PFSK-1 (cell line): ENCODE results near the gene TBC1D22A.

Experiments used
- FOXP2 ChIP-seq: optimal IDR thresholded peaks from 2 replicates; pipeline ENCODE3; 2011; ENCODE audit warnings: borderline replicate concordance, control low read depth, inconsistent platforms; ENCODE audit not compliant: insufficient read depth; ENCODE audit errors: extremely low read length, extremely low read depth
- POLR2AphosphoS5 ChIP-seq: IDR thresholded peaks from 2 replicates; pipeline ENCODE4 v1.6.1; 2012; ENCODE audit warnings: low read depth, mild to moderate bottlenecking, control low read depth, low read length, moderate library complexity
- REST ChIP-seq, 2 experiments: IDR thresholded peaks; 2 replicates each; pipeline versions ENCODE4 v1.6.1 to v1.8.0; 2011 to 2012; ENCODE audit warnings: low read depth in 2 of 2, low read length in 2 of 2, control low read depth in 1 of 2, inconsistent platforms in 1 of 2, mild to moderate bottlenecking in 1 of 2, moderate library complexity in 1 of 2; ENCODE audit not compliant: insufficient read depth in 1 of 2
- SIN3A ChIP-seq: IDR thresholded peaks from 2 replicates; pipeline ENCODE4 v1.6.1; 2012; ENCODE audit warnings: mild to moderate bottlenecking, low read length, moderate library complexity, borderline replicate concordance; ENCODE audit not compliant: insufficient read depth
- TAF1 ChIP-seq: IDR thresholded peaks from 2 replicates; pipeline ENCODE4 v1.6.1; 2012; ENCODE audit warnings: low read length, control low read depth, borderline replicate concordance; ENCODE audit not compliant: insufficient read depth

TBC1D22A gene

DNA sequence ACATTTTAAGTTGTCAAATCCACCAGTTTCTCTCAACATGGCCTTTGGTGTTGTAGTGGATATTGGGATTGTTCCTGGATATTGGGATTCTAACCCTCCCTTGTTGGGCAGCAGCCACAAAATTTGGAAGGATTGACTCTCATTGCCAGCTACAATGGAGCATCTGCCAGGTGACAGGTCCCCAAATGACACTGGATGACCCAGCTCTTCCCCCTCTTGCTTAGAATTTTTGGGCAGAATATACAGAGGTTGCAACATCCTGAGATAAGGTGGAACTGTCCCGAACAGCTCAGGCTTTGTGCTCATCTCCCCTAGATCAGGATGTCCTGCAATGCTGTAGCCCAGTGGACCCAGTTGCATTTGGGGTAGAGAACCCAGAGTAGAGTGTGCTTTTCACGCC, 5.3 kb upstream of the TBC1D22A start:
- TF ChIP-seq SIN3A (no peak), POLR2AphosphoS5 (no peak)

GRCh38 chr22:46758121-46758520, 4.3 kb upstream of the TBC1D22A start:
- TF ChIP-seq SIN3A, result no peak
- no peak for TF ChIP-seq TAF1
- TF ChIP-seq REST (IDR thresholded peaks at IDR 0.05; ENCODE audit: insufficient read depth in 1 of 2, low read depth in 2 of 2, low read length in 2 of 2), result no peak
- no peak for TF ChIP-seq FOXP2
- no peak for TF ChIP-seq POLR2AphosphoS5

GRCh38 chr22:46758867-46759290, 3.6 kb upstream of the TBC1D22A start:
- TF ChIP-seq POLR2AphosphoS5 (no peak), REST (IDR thresholded peaks at IDR 0.05; ENCODE audit: insufficient read depth in 1 of 2, low read depth in 2 of 2, low read length in 2 of 2) (no peak), FOXP2 (no peak), TAF1 (no peak), SIN3A (no peak)

DNA sequence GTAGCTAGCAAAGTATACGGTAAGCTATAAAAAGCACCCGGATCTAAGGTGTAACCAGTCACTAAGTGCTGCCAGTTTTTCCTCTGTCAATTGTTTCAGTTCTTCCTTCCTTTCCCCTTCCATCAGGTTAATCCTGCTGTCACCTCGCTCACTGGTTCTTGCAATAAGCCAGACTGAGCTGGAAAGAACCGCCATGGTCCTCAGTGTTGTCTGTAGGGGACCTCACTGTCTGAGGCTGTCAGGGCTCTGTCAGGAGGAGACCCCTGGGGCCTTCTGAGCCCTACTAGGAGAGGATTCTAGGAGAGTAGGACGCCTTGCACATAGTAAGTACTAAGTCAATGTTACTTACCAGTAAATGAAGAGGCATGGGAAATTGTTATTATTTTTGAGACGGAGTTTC, 1.4 kb upstream of the TBC1D22A start:
- no peak for TF ChIP-seq SIN3A
- TF ChIP-seq FOXP2, result no peak
- TF ChIP-seq TAF1, result no peak
- TF ChIP-seq REST (IDR thresholded peaks at IDR 0.05; ENCODE audit: insufficient read depth in 1 of 2, low read depth in 2 of 2, low read length in 2 of 2), result no peak
- TF ChIP-seq POLR2AphosphoS5, result no peak

DNA sequence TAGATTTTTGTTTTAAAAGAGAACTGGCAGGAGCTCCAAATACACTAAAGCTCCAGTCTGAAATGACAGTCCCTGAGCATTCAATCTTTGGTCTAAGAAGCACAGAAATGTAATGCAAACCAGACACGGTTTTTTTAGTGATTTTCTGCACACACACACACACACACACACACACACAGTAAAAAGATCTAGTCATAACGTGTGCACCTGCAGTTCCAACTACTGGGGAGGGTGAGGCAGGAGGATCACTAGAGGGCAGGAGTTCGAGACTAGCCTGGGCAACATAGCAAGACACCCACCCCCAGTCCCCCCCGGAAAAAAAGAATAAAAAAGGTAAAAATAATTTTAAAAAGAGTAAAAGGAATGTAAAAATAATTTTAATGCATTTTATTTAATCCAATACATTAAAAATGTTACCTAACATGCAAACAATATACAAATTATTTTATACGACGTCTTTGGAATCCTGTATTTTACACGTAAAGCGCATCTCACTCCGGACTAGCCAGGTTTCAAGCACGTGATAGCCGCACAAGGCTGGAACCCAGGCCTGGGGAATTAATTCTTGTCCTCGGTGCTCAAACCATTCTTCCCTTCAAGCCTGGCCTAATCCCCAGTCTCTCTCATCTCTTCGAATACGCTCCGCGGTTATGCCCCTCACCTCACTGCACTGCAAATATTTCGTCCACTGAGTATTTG, 762 bp upstream of the TBC1D22A start:
- TF ChIP-seq TAF1 (no peak), SIN3A (no peak), POLR2AphosphoS5 (no peak), FOXP2 (no peak), REST (IDR thresholded peaks at IDR 0.05; ENCODE audit: insufficient read depth in 1 of 2, low read depth in 2 of 2, low read length in 2 of 2) (no peak)
